OCI-LY1 (cell line): ENCODE results near the gene DEDD.

Experiments used
- CTCF ChIP-seq: fragments of 200-600 bp; sonication (generic), shearing (Covaris generic); IDR thresholded peaks from 2 replicates; pipeline ENCODE4 v1.5.1; 2017; ENCODE audit warnings: mild to moderate bottlenecking, antibody characterized with exemption, low read length, moderate library complexity, mixed read lengths
- EZH2 ChIP-seq: fragments of 200-600 bp; sonication (generic), shearing (Covaris generic); IDR thresholded peaks from 2 replicates; pipeline ENCODE4 v1.8.0; 2017; ENCODE audit warnings: borderline replicate concordance, mixed run types, mild to moderate bottlenecking, antibody characterized with exemption, low read length, moderate library complexity, mixed read lengths

GRCh38 chr1:161165742-161166668 lies 33.5 kb upstream of the DEDD start, which contains the start of gene PPOX:
- peak; percentile 91 for TF ChIP-seq CTCF
- TF ChIP-seq EZH2: no peak
